BJ (cell line): ENCODE results near the gene TMEM179. TPM values are rescaled to one million over a fixed set of nuclear protein-coding genes. Genes with fewer than 3 reads are reported as not detected.

Experiments used
- CTCF ChIA-PET: fragments of 350-600 bp; formaldehyde crosslinking; extraction: SDS; loops from one replicate; lab custom pipeline; 2021; ENCODE audit warnings: antibody characterized with exemption, inconsistent platforms; lab: Yijun Ruan, JAX
- POLR2A ChIA-PET: fragments of 300-600 bp; sonication (Branson Sonifier 250); formaldehyde crosslinking; extraction: SDS; loops from one replicate; lab custom pipeline; 2021; ENCODE audit warnings: antibody characterized with exemption; lab: Charles Lee
- DNase-seq: peaks from one replicate; pipeline ENCODE4 v3.0.0-alpha.2; 2011; ENCODE audit warnings: low read depth
- H3K27me3 ChIP-seq: 2 replicates; pipeline ENCODE4 v1.6.0; 2011; ENCODE audit warnings: low read length; ENCODE audit not compliant: control insufficient read depth, insufficient read depth
- H3K36me3 ChIP-seq: 2 replicates; pipeline ENCODE4 v1.5.1; 2011; ENCODE audit warnings: low read length; ENCODE audit not compliant: control insufficient read depth, insufficient read depth
- H3K4me3 ChIP-seq: 2 replicates; pipeline ENCODE4 v1.5.1; 2011; ENCODE audit warnings: low read depth, mild to moderate bottlenecking, control low read depth, low read length
- CTCF ChIP-seq: IDR thresholded peaks from 2 replicates; pipeline ENCODE4 v1.5.1; 2011; ENCODE audit warnings: low read depth, mild to moderate bottlenecking, control low read depth, inconsistent platforms, low read length, moderate library complexity; ENCODE audit not compliant: insufficient read depth
- polyA plus RNA-seq: library from polyadenylated mRNA; depleted of rRNA; stranded (reverse); fragments of >200 nt; gene quantifications from 2 replicates; pipeline ENCODE4 v1.2.3, GENCODE V29; 2011

TMEM179 gene
- polyA plus RNA-seq, 1 experiment = 0.09 TPM

- TF ChIP-seq CTCF = no peak
- ChIA-PET CTCF (interaction anchor here (1.6 kb wide), 1 partner anchor 9 kb away, joined by 3 read pairs; no protein-coding TSS in a partner anchor), POLR2A (no interaction called here)
These were observed 6.3 kb upstream of the TMEM179 start for GRCh38 chr14:104610749-104611310.

GRCh38 chr14:104609666-104610065 is 5.1 kb upstream of the TMEM179 start:
- H3K27me3 ChIP-seq = no peaks in the 10 kb centered on the region; the same call in 1 of the 2 replicates
- ChIA-PET CTCF (no interaction called here), POLR2A (no interaction called here)
- DNase-seq = no peak
- no peak for TF ChIP-seq CTCF
- no peak overlapping the region for H3K4me3 ChIP-seq
- no peaks in the 10 kb centered on the region for H3K36me3 ChIP-seq

More at GRCh38 chr14:104610749-104611310, 6.3 kb upstream of the TMEM179 start:
- H3K4me3 ChIP-seq = no peak overlapping the region
- H3K36me3 ChIP-seq = no peaks in the 10 kb centered on the region
- H3K27me3 ChIP-seq = no peaks in the 10 kb centered on the region
- no peak for DNase-seq

GRCh38 chr14:104603711-104604401 is 716 bp downstream of the TMEM179 start:
- Histone ChIP-seq H3K27me3 (peaks cover 2% of the 10 kb centered on the region), H3K36me3 (no peaks in the 10 kb centered on the region), H3K4me3 (no peak overlapping the region)
- CTCF ChIA-PET = no interaction called here
- TF ChIP-seq CTCF = no peak
- DNase-seq = no peak
- POLR2A ChIA-PET = no interaction called here

- Histone ChIP-seq H3K27me3 (peaks cover 2% of the 10 kb centered on the region), H3K4me3 (no peak overlapping the region), H3K36me3 (no peaks in the 10 kb centered on the region)
- POLR2A ChIA-PET = no interaction called here
- no peak for DNase-seq
- no peak for TF ChIP-seq CTCF
- CTCF ChIA-PET = interaction anchor here (1.5 kb wide), 1 partner anchor 9 kb away, joined by 3 read pairs; no protein-coding TSS in a partner anchor
These were observed 1.6 kb downstream of the TMEM179 start for GRCh38 chr14:104602933-104603325.

- peaks cover 2% of the 10 kb centered on the region for H3K27me3 ChIP-seq
- POLR2A ChIA-PET = no interaction called here
- H3K36me3 ChIP-seq = no peaks in the 10 kb centered on the region
- no peak for TF ChIP-seq CTCF
- no peak overlapping the region for H3K4me3 ChIP-seq
- DNase-seq = no peak
- CTCF ChIA-PET = interaction anchor here (1.5 kb wide), 1 partner anchor 9 kb away, joined by 3 read pairs; no protein-coding TSS in a partner anchor
These were observed 2.1 kb downstream of the TMEM179 start for GRCh38 chr14:104602315-104602932.
